Breast epithelium (tissue), 3 donors: ENCODE results near the gene CHRM1.

Experiments used
- CTCF ChIP-seq, 3 donors: fragments of 450-650 bp; IDR thresholded peaks; one replicate each; pipeline ENCODE4 v1.5.1; 2016 to 2017; ENCODE audit warnings: antibody characterized with exemption in 3 of 3, mild to moderate bottlenecking in 3 of 3, moderate library complexity in 3 of 3
- POLR2A ChIP-seq: fragments of 450-650 bp; IDR thresholded peaks from one replicate; pipeline ENCODE4 v1.6.1; 2016; ENCODE audit warnings: antibody characterized with exemption, mild to moderate bottlenecking, moderate library complexity

GRCh38 chr11:62881579-62882430 lies 39.4 kb downstream of the CHRM1 start:
- TF ChIP-seq CTCF (IDR thresholded peaks at IDR 0.05) (no peak), POLR2A (no peak)
